GM18870 (cell line): ENCODE results near the gene VAMP8.
"Not testable (repeated sequence)": the region's sequence is repeated elsewhere in the genome, so short reads cannot be mapped to it uniquely, and the experiment has no call there.

Experiments
- ATAC-seq: cut with Tn5 transposase; IDR thresholded peaks from one replicate; pipeline ENCODE4 v1.9.1; 2021; ENCODE audit warnings: moderate library complexity; ENCODE audit not compliant: unreplicated experiment

The VAMP8 gene

DNA sequence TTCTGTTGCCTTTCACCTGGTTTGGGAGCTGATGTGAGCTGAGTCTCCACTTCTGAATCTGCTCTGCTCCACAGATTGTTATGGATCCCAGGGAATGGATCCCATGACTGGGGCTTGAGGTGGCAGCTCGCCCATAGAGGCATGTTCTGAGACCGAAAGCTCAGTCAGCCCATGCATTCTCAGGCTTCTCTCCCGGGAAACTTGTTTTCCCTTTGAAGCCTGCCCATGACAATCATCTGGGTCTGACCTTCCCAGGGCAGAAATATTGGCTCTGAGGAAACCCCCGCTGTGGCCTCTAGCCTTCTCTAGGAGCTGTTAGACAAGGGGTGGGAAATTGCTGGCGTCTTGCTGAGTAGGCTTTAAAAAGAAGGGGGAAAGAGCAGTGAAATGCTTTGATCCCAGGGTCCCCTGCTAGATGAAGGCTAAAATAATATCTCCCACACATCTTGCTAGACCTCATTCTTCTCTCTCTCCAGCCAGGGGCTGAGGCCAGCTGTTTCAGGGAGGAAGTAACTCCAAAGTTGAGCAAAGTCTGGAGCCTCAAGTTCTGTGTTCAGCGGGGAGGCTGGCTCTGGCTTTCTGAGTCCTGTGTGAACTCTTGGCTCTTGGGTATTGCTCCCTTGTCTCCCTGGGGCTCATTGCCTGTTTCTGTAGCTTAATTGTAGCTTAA, 2.0 kb downstream of the VAMP8 start:
- ATAC-seq: no peak

DNA sequence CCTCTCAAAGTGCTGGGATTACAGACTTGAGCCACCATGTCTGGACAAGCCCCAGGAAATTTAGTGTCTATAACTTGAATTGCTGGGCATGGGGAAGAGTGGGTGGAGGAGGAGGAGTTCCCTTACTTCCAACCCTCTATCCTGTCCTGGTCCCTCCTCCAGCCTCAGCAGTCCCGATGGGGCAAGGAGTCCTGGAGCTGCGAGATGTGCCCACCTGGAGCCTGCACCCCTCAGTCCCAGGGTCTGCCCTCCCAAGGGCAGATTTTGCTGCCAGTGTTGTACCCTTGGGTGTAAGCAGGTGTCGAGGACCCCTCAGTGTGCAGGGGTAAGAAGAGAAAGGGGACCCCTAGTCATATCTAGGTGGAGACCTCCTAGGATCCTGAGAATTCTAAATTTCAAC, 2.8 kb downstream of the VAMP8 start:
- no peak for ATAC-seq

DNA sequence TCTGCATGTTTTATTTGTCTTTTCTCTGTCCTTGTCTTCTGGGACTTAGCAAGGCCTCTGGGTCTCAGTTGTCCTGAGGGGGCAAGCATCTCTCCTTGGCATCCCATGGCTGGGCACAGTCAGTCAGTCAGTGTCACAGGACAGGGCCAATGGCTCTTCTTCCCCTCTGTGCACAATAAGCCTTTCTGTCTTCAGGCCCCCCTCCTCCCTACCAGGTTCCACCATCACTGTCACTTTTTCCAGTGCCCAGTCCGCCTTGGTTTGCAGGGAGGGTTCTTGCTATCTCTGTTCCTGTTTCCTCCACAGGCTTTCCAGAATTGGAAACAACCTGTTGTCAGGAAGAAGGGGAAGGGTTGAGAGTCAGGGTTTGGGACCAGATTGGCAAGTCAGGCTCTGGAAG, 5.1 kb downstream of the VAMP8 start:
- no peak for ATAC-seq

DNA sequence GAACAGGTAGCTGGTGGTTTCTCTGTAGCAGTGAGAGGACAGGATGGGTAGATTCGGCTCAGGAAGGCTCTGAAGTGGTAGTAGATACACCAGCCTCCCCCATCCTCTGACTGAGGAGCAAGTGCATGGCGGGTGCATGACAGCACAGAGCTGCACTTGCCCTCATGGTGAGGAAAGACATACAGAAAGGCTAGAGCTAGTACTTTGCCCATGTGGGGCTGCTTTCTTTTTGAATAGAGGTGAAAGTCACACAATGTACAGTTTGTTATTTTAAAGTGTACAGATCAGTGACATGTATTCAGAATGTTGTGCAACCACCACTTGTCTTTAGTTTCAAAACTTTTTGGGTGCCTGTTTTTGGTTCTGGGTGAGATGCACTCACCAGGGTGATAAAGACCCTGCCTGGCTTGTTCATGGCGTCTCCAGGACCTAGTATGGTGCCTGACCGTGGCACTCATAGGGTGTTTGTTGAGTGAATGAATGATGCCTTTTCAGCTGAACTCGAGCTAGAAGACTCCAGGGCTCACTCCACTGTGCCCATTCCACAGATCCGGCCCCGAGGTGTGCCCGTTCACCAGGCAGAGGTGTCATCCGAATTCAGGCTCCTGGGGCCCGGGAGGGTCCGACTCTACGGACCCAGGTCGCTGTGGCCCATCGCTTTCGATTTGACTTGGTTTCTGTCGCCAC, 6.4 kb downstream of the VAMP8 start:
- ATAC-seq: peak; percentile 27

DNA sequence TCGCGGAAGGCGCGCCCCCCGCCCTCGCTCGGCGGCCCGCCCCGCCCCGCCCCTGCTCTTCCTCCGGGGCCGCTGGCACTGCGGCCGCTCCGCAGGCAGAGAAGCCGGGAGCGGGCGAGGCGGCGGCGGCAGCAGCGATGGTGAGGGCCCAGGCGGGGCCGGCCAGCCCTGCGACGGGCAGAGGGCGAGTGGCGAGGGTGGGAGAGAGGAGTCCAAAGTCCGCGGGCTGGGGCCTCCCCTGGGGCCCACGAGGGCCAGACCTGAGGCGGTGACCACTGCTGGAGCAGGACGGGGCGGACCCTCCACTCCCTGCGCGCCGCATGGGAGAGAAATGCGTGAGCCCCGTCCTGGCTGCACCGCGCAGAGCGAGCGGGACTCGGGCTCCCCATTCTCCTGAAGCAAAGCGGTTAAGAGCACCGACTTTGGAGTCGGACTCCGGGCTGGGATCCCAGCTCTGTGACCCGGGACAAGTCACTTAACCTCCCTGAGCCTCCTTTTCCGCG, 7.0 kb downstream of the VAMP8 start, which contains the start of gene VAMP5:
TSS of gene VAMP5 (plus strand) at position 78 of the 503 bp plus-strand sequence. CDS start at position 138, 60 bp downstream.
- peak; percentile 22 for ATAC-seq

DNA sequence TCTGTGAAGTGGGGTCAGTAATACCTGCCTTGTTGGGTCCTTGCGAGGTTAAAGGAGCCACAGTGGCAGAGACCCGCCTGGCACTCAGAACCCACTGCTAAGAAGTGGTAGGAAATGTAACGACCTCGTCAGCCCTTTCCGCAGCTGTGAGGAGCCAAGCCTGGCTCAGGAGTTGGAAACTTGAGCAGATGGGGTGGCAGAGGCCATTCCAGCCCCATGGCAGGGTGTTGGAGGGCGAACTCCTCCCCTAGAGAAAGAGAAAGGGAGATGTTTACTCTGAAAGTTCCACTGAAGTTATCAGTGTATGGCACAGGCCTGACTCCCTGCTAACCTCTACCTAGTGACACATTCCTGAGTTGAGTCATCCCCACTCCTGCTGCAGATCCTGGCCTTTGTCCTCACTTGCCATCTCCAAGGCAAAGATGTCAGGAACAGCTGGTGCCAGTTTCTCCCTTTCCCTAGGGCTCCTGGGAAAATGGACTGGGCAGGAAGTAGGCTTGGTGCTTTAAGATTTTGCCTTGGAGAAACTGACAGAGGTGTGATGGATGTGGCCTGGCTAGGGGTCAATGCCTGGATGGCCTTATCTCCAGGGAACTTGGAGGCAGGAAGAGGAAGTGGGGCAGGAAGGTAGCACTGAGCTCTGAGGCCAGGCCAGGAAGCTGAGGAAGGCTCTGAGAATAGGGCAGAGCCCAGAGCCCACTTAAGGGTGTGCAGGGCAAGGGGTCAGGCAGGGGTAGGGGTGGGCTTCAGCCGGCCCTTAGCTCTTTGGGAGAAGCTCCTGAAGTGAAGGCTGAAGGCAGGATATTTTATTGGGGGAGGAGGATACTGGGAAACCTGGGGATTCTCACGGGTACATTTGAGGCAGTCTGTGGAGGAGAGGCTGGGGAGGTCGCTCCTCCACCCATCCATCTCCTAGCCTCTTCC, 7.7 kb downstream of the VAMP8 start:
- ATAC-seq: peak; percentile 57

DNA sequence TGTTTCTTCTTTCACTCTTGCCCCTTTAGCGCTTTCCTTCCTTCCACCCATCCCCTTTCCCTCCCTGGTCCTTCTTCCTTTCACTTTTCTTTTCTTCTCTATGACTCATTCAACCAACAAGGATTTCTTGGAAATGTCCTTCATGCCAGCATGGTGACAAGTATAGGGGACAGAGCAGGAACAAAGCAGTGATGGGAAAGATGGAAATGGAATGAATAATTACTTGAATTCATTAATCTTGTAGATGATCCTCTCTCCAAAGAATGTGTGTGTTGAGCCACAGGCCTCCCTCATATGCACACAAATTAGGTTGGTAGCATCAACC, 8.4 kb downstream of the VAMP8 start:
- ATAC-seq: no peak

DNA sequence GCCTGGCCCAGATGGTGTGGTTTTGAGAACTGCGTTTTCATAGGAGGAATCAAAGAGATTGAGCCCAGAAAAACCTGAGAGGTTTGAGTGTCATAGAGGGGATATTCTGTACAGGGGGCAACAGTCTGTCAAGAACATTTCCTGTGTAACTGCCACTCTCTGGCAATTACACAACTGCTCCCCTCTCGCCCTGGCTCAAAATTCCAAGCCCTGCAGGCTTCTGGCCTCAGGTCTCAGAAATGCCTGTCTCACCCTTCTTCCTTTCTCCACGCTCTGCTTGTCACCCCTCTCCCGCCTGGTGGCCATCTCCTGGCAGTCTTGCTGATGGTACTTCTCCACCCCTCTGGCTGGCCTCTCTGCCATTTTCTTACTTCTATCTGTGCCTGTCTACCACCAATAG, 10.8 kb downstream of the VAMP8 start:
- no peak for ATAC-seq

DNA sequence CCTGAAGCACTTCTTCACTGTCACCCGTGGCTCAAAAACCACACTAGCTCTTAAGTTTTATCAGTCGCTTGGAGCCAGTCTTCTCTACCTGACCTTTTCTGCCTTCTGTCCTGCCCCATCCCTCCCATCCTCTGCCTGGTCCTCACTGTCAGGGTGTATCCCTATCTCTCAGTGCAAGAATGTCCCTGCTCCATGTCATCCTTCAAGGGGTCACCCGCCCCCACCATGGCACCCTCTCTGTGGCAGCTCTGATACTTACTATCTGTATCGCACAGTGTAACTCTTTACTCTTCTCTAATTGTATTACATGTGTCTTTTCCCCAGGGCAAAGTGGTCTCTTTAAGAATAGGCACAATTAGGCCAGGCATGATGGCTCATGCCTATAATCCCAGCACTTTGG, 11.3 kb downstream of the VAMP8 start:
- no peak for ATAC-seq

DNA sequence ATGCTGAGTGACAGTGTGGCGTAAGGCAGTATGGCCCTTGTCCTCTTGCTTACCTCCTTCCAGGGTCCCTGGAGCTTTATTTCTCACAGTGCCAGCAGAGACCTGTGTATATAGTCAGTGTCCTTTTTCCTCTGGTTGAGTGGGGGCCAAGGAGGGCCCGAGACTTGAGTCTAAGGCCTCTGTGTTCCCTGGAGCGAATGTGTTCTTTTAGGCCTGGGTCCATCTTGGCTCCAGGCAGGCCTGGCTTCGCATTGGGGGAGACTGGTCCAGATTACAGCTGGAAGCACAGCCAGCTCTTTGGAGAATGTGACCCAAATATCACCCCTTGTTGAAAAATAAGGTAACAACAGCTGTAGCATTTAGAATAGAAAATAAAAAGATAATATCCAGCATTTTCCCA, 11.8 kb downstream of the VAMP8 start:
- no peak for ATAC-seq

DNA sequence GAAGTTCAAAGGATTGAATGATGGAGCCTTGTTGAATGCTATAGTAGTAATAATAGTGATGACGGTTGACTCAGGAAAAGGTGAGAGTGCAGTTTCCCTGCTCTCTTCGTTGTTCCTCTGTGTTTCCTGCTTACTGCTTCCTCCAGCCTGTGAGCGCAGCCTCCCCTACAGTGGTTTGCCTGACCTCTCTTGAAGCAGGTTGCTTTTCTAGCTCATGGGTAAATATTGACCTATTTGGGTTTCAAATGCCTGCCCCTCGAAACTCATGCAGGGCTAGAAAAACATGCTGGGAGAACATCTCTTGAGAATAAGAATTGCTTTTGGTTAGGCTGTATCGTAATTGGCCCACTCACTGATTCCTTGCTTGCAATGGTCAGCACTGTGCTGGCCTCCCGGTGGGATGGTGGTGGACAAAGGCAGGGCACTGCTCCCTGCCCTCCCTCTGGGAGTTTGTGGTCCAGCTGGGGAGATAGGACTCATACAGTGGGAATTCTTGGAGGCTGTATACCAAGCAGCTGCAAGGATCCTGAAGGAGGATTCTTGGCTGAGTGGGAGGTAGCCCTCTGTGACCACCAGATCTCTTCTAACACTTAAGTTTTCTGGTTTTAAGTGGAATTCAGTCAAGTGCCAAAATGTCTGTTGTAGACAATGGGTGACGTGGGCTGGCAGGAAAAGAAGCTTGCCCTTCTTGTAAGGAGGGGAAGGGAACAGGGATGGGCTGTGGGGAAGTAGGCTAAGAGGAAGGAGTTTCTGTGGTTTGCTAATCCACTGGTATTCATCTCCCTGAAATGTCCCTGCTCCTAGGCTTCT, 12.8 kb downstream of the VAMP8 start:
- no peak for ATAC-seq

DNA sequence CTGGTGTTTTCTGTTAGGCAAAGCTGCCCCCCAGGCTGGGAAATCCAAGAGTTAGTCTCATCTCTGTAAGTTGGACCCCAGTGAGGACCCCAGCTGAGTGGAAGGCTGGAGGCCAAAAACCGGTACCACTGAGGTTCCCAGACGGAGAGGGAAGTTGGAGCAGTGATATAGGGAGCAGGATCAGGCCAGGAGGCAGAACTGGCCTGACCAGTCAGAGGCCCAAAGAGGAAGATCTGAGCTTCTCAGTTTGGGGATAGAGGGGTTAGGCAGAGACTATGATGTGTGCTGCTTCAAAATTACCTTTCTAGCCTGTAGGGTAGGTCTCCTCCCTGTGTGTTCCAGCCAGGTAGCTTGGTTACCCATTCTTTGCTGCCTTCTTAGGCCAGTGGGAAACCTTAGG, 13.6 kb downstream of the VAMP8 start:
- no peak for ATAC-seq

DNA sequence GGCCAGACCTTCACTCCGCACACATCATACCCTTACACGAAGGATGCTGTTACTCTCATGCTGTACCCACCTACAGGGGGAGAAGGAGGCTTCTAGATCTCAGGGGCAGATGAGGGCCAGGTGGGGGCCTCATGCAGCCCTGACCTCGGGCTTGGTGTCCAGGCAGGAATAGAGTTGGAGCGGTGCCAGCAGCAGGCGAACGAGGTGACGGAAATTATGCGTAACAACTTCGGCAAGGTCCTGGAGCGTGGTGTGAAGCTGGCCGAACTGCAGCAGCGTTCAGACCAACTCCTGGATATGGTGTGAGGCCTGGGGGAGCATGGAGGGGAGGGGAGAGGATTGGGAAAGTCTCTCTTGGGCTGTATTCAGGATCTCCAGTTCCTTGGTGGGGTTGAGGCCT, 14.2 kb downstream of the VAMP8 start:
- no peak for ATAC-seq

DNA sequence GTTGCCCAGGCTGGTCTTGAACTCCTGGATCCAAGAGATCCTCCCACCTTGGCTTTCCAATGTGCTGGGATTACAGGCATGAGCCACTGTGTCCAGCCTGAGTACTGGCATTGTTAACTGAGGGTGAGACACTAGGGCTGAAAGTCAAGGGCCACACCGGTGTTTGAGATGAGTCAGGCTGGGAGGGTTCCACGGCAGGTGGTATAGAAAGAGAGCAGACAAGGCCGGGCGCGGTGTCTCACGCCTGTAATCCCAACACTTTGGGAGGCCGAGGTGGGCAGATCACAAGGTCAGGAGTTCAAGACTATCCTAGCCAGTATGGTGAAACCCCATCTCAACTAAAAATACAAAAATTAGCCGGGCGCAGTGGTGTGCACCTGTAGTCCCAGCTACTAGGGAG, 14.9 kb downstream of the VAMP8 start:
- not testable (repeated sequence) for ATAC-seq

DNA sequence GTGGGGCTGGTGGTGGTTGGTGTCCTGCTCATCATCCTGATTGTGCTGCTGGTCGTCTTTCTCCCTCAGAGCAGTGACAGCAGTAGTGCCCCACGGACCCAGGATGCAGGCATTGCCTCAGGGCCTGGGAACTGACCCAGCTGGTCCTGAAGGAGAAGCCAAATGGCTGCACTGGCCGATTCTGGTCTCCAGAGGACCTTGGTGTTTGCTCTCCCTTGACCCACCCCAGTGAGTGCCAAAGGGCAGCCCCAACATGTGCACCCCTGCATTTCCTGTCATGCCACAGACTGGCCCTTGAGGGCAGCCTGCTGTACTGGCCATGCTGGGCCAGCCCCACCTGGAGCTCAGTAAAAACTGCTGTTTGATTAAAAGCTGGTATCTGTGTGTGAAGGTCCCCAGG, 15.6 kb downstream of the VAMP8 start:
- no peak for ATAC-seq

DNA sequence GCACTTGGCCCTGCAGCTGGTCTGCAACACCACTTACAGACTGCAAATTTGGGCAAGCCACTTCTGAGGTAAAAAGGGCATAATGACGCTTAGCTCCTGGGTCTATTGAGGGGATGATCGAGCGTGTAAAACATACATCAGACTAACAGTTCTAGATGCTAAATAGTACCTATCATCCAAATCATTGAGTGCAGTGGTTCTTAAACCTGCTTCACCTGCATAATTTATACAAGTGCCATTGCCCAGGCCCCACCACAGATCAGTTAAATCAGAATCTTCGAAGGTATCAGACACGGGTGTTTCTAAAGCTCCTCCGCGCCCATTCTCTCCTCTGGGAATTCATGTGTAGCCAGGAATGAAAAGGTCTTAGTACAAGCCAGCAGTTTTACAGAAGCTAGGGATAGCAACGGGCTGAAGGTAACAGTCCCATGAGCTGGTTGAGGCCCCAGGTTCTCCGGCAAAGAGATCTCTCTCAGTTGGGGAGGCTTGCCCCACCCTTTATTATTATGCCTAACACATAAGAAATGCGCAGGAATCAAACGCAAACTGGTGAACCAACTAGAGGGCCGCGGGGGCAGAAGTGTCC, 17.4 kb downstream of the VAMP8 start:
- no peak for ATAC-seq

DNA sequence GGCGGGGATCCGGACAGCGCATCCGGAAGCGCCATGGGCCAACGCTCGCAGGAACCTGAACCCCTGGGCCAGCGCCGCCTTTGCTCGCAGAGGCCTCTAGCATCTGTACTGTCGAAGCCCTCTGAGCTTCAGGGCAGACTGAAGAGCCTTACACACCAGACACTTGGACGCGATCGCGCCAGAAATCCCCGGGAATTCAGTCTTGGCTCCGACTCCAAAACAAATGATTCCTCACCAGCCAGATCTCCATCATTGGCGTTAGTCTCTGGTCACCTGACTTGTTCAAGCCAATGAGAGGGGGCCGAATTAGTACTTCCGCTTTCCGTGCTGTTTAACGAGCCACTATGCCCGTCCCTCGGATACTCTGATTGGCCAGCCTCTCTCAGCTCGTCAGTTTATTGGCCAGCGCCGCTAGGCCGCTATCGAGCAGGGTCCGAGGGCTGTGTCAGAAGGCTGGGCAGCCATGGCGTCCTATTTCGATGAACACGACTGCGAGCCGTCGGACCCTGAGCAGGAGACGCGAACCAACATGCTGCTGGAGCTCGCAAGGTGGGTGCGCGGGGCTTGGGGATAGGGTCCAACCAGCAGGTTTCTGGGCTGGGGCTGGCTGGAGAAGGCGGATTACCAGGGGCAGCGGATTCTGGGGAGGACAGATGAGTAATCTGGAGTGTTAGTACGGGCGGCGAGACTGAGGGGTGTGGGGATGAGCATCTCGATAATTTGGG, 18.1 kb downstream of the VAMP8 start, which contains the start of gene RNF181:
TSS of gene RNF181 (plus strand) at position 445 of the 725 bp plus-strand sequence. CDS start at position 464, 19 bp downstream.
- ATAC-seq: peak; percentile 98

DNA sequence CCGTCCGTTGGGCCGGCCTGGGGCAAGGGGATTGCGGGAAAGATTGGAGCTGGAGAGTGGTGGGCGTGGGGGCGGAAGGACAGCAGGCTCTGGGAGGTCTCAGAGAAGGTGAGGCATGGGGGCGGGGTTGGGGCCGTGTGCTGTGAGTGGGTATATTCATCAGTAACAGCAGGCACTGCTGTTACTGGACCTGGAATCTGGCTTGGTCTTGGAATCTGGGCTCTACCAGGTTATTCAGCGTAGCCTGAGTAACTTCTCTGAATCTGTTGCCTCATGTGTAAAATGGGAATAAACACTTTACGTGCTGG, 18.6 kb downstream of the VAMP8 start:
- no peak for ATAC-seq

DNA sequence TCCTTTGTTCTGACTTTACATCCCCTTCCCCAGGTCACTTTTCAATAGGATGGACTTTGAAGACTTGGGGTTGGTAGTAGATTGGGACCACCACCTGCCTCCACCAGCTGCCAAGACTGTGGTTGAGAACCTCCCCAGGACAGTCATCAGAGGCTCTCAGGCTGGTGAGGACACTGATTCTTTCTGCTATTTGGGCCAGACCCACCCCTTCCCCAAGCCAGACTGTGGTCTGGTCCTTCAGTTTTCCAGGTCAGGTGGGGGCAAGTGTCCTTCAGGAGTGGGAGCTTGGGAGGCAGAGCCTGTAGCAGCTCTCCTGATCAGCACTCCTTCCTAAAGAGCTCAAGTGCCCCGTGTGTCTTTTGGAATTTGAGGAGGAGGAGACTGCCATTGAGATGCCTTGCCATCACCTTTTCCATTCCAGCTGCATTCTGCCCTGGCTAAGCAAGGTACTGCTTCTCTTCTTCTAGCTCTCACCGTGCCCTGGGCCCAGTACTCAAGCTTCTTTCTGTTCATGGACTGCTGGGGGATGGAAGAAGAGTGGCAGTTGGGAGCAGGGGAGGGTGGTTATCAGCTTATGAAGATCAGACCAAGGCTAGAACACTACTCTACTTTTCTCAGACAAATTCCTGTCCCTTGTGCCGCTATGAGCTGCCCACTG, 19.2 kb downstream of the VAMP8 start:
- ATAC-seq: no peak
